ENCODE data around the gene FNDC3B.

FNDC3B gene

GRCh38 chr3:172154768-172155664 lies 115.6 kb downstream of the FNDC3B start:
- DNase-seq: no peak

DNA sequence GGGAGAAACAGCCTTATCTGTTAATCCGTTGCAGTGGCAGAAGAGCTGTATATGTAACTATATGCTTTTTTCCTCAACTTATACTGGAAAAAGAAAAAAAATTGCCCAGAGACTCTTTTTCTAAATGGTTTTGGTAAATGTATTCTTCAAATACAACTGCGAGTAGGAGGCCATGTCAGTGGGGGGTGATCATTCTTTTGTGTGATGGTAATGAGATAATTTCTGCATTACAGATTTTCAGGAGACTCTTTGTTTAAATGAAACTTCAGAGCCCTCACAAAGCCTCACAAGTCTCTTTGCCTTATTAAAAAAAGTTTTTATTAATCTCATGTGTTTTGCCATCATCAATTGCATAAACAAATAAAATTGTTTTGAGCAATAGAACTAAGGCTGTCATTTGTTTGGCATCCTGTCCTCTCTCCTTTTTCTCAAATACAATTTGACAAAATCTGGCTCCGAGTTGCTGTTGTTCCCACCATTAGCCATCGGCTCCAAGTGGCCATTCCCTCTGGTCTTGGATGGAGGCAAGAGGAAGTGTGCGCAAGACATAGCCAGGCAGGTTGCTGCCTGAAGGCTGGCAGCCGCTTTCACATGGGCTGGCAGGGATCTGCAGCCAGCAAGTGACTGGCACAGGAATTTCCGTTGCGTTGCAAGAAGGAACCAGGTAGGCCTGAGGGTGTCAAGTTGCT lies 116.7 kb downstream of the FNDC3B start:
- no peak for DNase-seq

- DNase-seq: no peak
These were observed 117.2 kb downstream of the FNDC3B start for GRCh38 chr3:172156586-172156955.

DNA sequence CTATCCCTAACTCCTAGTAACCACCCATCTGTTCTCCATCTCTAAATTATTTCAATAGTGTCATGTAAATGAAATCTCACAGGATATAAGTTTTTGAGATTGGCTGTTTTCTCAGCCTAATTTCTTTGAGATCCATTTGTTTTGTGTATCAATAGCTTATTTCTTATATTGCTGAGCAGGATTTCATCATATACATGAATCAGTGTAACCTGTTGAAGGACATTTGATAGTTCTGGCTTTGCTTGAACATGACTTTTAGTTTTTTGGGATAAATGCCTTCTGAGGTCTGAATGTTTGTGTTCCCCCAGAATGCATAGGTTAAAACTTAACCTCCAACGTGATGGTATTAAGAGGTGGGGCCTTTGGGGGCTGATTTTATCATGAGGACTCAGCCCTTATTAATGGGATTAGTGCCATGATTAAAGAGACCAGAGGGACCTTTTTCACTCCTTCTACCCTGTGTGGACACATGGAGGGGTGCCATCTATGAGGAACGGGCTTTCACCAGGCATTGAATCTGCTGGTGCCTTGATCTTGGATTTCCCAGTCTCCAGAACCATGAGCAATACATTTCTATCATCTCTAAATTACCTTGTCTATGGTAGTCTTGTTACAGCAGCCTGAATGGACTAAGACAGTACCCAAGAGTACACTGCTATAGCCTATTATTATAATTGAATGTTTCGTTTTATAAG lies 118.3 kb downstream of the FNDC3B start:
- DNase-seq: no peak

GRCh38 chr3:172158741-172159140 lies 119.4 kb downstream of the FNDC3B start:
- no peak for DNase-seq

GRCh38 chr3:172159376-172159775 lies 120.0 kb downstream of the FNDC3B start:
- no peak for DNase-seq

DNA sequence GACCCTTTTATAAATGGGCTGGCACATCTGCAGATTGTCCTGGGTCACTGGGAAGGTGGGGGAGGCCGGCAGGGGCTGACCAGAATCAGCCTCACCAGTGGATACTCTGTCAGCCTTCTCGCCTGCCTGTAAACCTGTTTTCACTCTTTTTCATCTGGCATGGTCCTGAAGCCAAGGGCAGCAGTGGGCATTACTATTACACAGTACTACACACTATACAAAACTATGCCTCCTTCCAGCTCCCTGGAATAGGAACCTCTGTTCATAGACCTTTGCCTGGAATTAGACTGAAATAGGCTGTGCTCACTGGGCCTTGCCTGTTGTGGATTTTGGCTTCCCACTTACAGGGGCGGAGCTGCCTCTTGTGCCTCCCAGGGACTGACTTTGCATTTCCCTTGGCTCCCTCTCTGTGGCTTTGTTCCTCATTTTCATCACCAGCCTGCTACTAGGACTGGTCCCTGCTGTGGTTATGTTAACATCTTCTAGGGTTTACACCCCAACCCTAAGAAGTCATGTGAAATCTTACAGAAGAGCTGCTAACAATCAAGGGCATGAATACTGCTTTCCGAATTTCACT lies 120.7 kb downstream of the FNDC3B start:
- DNase-seq: peak; percentile 78

DNA sequence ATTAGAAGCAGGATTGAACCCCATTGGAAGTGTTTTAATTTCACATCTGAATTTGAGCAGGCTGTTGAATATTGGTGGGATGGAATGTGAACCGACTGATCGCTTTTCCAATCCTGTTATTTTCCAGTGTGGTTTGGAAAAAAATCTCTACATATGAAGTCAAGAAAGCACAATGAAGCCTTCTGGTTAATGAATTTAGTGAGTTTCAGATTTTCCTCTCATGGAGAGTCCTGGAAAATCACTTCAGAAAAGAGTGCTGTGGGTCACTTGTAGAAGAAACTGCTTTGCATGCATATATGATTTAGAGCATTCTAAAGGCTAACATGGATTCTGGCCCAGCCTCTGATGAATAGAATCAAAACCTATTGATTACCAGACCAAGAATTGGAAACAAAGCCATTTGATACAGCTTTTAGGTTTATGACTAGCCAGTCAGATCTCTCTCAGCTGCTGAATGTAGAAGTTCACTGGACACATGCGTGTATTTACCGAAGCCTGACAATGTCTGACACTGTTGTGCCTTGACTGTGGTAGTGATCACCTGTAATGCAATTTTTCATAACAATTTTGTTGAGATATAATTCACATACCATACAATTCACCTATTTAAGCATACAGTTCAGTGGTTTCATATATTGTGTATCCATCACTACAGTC lies 121.9 kb downstream of the FNDC3B start:
- no peak for DNase-seq

- DNase-seq: no peak
These were observed 122.6 kb downstream of the FNDC3B start for GRCh38 chr3:172161959-172162358.

- no peak for DNase-seq
These were observed 123.9 kb downstream of the FNDC3B start for GRCh38 chr3:172163320-172163719.

DNA sequence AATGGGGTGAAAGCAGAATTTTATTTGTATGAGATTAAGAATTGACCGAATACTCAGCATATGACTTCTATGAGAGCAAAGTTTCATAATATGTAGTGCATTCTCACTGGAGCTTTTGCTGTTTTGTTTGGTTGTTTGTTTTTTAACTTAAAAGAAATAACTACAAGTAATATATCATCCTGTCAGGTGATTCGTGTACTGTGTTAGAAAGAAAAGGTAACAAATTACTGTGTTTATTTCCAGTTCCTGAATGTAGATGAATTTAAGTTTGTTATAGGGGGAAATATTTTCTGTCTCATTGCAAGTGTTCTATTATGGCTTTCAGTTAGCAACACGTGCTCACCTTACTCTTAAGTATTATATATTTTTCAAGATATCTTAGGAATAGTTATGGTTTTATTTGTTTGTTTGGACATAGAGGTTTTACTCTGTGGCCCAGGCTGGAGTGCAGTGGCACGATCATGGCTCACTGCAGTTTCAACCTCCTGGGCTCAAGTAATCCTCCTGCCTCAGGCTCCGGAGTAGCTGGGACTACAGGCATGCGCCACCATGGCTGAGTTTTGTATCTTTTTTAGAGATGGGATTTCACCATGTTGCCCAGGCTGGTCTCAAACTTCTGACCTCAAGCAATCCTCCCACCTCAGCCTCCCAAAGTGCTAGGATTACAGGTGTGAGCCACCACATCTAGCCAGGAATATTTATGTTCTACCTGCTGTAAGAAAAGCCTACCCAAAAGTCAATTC lies 125.4 kb downstream of the FNDC3B start:
- no peak for DNase-seq

GRCh38 chr3:172166261-172166660 lies 126.9 kb downstream of the FNDC3B start:
- DNase-seq: no peak

DNA sequence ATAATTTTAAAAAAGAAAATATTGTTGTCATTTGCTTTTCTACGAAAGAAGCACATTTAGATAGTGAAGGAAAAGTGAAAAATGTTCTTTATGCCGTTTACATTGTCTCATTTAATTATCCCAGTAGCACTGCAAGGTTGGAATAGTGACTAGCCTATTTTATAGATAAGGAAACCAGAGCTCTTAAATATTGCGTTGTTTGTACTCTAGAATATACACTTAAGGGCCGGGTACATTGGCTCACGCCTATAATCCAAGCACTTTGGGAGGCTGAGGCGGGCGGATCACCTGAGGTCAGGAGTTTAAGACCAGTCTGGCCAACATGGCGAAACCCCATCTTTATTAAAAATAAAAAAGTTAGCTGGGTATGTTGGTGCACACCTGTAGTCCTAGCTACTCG lies 127.5 kb downstream of the FNDC3B start:
- no peak for DNase-seq

DNA sequence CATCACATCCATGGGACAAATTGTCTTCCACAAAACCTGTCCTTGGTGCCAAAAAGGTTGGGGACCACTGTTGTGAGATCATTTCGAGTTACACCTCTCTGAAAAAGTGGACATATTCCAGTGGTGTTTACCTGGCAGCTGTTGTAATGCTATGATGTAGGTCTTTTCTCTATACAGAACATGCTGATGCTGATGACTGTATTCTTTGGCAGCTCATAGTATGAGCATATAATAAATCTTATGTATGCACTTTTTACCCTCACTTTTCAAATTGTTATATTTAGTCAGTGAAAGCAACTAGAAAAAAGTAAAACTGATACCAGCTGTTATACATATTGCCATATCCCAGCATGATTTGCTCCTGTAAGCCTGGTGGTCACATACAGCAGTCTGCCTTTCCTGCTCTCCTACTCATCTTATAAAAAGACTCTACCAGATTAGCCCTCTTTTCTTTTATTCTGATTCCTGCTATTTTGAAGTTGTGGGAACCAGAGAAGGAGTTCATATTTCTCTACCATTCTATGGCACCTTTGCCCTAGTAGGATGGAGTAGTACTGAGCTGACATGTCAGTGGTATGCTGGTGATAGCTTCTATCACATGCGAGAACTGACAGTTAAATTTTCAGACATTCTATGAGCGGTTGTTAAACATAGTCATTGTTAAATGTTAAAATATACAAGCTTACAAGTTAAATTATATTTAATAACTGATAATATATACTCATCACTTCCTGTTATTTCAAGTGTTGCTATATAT lies 128.7 kb downstream of the FNDC3B start:
- no peak for DNase-seq

GRCh38 chr3:172170073-172170709 lies 130.8 kb downstream of the FNDC3B start:
- DNase-seq: no peak

- no peak for DNase-seq
These were observed 131.5 kb downstream of the FNDC3B start for GRCh38 chr3:172170841-172171240.

DNA sequence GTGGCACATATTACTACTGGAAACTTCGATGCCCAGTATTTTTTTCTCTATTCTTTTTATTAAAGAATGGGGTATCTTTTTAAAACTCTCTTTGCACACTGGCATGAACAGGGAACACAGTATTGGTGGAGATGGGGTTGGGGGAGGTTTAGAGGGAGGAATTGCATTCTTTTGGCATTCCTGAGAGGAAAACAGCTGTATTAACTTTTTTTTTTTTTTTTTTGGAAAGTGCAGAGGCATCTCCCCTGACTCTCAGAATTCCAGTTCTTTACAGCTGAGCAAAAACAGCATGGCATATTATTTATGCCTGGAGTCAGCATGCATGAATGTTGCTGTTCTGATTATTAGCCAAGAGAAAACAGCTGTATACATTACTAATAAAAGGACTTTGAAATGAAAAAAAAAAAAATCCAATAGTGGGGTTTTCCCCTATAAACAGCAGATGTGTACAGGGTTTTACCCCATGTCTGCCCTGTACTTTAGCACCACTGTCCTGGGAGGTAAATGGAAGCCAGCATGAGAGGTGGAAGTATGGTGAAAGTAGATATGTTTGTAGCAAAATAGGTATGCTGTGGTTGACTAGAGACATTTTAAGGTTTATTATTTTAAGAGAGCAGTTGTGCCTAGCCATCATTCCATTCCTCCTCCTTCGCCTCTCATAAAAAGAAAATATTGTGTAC lies 132.2 kb downstream of the FNDC3B start:
- no peak for DNase-seq

DNA sequence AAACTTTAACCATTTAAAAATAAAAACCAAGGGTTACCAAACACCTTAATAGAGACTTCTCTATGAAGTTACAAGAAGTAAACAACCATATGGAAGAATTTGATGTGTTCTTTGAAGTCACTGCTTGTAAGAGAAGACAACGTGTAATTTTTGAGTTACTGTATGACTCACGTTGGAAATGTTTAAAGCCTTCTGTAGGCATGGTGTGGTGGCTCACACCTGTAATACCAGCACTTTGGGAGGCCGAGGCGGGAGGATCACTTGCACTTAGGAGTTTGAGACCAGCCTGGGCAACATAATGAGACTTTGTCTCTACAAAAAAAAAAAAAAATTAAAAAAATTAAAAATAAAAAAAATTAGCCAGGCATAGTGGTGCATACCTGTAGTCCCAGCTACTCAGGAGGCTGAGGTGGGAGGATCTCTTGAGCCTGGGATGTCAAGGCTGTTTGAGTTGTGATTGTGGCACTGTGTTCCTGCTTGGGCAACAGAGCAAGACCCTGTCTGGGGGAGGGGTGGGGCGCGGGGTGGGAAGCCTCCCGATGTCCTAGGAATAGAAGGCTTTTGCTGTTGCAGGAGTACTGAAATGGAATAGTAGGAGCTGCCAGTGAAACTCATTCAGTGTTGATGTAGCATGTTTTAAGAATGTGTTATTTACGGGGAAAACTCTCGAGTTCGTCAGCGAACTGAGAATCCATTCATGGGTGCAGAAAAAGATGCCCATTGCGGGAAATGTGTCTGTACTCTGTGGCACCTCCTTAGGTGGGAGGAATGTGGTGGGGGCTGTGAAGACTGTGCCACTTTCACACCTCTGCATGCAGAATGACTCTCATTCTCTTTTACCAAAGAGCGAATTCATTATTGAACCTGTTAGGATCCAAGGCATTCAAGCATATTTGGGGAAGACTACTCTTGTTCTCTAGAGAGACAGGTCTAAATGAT lies 134.2 kb downstream of the FNDC3B start:
- DNase-seq: no peak

Measured in hematopoietic multipotent progenitor cell treated with erythropoietin and hydrocortisone succinate and interleukin-3 and kit ligand, for 4 days (in vitro differentiated cells).